ENCODE data around the gene WWOX. TPM values are rescaled to one million over a fixed set of nuclear protein-coding genes. Genes with fewer than 3 reads are reported as not detected.
"Not testable (repeated sequence)": the region's sequence is repeated elsewhere in the genome, so short reads cannot be mapped to it uniquely, and the experiment has no call there.

WWOX gene
- polyA plus RNA-seq, 3 donors, result 36.4 to 36.6 (median 36.5) TPM

GRCh38 chr16:78679546-78679945 lies 580.1 kb downstream of the WWOX start:
- no peak for DNase-seq

- DNase-seq, result no peak
These were observed 582.3 kb downstream of the WWOX start for GRCh38 chr16:78681743-78682142.

- no peak for DNase-seq
These were observed 584.7 kb downstream of the WWOX start for GRCh38 chr16:78684030-78684611.

GRCh38 chr16:78684655-78685375 lies 585.4 kb downstream of the WWOX start:
- DNase-seq, result no peak

DNA sequence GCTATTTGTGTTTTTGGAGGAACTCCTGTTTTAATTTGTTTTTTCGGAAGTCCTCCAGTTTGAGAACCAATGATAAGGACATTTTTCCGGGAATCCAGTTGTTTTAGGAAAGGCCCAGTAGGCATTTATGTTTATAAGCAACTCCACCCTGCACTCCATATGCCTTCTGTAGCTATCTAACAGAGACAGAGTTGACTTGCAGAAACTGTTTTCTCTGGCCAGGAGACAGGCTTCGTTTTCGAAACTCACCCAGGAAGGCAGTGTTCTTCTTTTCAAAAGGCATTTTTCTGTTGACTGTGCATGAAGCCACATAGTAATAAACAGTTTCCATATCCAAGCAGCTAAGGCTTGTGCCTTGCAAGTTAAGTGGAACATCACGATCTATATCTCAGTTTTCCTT lies 587.1 kb downstream of the WWOX start:
- DNase-seq, result no peak

GRCh38 chr16:78689028-78689427 lies 589.6 kb downstream of the WWOX start:
- DNase-seq, result no peak

DNA sequence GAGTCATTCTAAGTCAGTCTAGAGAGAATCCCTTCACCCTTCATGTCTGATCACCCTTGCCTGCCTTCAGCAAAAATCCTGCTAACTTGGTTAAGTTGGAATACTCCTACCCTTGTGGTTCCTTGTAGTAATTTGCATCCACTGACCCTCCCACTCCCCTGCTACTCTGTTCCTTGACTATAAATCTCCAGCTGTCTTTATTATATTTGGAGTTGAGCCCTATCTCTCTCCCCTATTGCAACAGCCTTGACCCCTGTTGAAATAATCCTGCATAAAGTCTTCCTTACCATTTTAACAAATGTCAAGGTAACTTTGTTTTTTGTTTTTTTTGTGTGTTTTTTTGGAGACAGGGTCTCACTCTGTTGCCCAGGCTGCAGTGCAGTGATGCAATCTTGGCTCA lies 590.1 kb downstream of the WWOX start:
- no peak for DNase-seq

DNA sequence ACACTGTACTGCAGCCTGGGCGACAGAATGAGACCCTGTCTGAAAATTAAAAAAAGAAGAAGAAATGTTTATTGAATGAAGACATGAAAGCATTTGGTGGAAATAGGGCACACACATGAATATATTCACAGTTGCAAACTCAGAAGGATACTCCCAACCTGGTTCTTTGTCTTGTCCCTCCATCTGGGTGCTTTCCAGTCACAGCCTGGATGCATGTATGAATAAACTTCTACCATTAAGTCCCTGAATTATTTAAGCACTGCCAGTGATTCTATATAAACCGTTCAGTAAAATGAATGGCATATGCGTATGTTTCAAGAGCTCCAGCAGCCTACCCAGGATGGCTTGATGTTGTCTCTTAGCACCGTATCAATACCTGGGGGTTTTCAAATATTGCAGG lies 591.1 kb downstream of the WWOX start:
- DNase-seq, result no peak

- not testable (repeated sequence) for DNase-seq
These were observed 592.3 kb downstream of the WWOX start for GRCh38 chr16:78691746-78692145.

DNA sequence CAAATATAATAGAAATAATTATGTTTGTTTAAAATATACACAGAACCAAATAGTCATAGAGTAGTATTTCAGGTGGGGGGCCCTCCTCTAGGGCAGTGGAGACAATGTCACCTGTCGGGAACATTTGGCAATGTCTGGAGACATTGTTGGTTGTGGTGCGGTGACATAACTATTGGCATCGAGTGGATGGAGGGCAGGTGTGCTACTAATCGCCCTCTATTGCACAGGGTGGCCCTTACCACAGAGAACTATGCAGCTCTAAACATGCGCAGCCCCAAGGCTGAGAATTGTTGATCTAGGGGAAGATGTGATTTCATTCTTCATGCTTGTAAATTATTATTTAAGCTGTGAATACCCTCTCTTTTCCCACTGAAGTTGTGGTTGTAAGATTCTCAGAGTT lies 594.0 kb downstream of the WWOX start:
- no peak for DNase-seq

DNA sequence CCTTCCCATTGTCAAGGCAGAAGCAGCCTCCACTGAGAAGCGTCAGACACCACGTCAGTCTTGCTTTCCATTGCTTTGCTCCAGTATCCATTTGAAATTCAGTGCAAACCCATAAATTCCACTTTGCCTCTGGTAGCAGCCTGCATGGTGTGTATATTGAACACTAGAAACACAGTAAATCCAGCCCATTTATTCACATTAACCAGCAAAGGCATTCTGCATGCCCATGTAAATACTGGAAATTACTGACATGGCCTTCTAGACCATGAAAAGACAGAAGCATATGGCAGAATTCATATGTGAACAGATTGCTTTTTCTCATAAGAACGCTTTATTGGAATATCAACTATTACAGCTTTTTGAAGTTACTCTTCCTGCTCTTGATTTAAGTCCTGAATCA lies 595.0 kb downstream of the WWOX start:
- DNase-seq, result no peak

- no peak for DNase-seq
These were observed 595.9 kb downstream of the WWOX start for GRCh38 chr16:78695391-78695790.

GRCh38 chr16:78696797-78697196 lies 597.3 kb downstream of the WWOX start:
- no peak for DNase-seq

GRCh38 chr16:78697426-78697825 lies 598.0 kb downstream of the WWOX start:
- DNase-seq, result no peak

- no peak for DNase-seq
These were observed 604.5 kb downstream of the WWOX start for GRCh38 chr16:78703936-78704335.

DNA sequence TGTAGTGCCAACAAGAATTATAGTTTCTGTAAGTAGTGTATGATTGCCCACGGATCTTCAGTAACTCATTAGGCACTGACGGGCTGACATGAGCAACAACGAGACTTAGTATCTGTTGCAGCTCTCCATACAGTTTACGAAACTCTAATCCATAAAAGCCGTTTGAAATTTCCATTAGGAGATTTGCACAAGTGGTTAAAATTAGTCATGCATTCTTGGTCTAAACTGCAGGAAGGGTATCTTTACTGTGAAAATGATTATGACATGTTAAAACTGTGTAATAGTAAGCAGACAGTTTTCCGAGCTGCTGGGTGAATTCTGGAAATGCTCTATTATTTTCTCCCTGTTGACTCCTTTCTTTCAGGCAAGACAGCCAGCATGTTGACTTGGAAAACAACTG lies 605.0 kb downstream of the WWOX start:
- no peak for DNase-seq

- no peak for DNase-seq
These were observed 606.2 kb downstream of the WWOX start for GRCh38 chr16:78705694-78706093.

GRCh38 chr16:78706637-78707036 lies 607.2 kb downstream of the WWOX start:
- no peak for DNase-seq

DNA sequence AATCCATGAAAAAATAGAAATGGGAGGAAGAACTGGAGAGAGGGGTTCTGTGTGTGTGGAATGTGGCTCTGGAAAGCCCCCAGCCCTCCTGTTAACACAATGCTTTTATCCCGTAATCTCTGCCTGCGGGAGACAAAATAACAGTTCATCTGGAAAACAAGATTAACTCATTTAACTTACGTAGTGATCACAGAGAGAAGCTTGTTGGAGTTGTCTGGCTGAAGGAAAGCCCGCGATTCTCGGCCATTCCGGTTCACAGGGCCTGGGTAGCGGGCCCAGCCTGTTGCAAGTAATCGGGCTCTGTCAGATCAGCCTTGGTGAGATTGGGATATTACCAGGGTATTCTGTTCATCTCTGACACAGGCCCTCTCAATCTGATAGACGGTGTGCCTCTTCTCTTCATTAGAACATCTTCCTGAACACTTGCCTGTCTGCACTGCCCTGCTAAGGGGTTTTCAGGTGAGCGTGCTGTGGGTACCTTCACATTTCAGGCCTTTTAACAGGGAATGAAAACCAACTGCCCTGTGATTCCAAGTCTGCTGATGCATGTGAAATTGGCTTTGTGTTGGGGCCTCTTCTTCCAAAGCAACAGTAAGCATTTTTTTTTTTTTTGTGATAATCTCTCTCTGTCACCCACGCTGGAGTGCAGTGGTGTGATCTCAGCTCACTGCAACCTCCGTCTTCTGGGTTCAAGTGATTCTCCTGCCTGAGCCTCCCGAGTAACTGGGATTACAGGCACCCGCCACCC lies 609.9 kb downstream of the WWOX start:
- no peak for DNase-seq

DNA sequence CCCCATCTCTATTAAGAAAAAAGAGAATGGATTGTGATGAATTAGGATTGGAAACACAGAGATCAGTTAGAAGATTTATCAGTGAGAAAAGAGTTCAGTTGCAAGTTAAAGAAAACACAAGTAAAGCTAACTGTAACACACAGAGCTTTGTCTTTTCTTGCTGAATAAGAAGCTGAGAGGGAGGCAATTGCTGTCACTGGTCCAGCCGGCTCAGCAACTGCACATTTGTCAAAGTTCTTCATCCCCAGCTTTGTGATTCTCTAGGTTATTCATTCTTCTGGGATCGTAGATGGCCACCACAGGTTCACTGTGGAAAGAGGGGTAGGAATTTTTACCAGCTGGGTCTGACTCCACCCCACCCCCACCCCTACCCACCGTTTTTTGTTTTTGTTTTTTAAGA lies 615.7 kb downstream of the WWOX start:
- DNase-seq, result no peak

DNA sequence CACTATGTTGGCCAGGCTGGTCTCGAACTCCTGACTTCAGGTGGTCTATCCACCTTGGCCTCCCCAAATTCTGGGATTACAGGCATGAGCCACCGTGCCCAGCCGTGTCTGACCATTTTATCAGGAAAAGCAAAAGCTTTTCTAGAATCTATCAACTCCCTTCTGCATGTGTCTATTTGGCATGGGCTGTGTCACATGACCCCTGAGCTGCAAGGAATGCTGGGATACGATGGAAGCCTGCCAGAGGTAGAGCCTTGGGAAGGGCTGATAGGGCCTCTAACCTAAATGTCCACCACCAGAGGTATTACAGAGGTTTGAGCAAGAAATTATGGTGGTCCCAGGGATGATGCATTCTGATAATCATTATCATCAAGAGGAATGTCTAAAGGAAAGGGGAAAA lies 616.2 kb downstream of the WWOX start:
- no peak for DNase-seq

DNA sequence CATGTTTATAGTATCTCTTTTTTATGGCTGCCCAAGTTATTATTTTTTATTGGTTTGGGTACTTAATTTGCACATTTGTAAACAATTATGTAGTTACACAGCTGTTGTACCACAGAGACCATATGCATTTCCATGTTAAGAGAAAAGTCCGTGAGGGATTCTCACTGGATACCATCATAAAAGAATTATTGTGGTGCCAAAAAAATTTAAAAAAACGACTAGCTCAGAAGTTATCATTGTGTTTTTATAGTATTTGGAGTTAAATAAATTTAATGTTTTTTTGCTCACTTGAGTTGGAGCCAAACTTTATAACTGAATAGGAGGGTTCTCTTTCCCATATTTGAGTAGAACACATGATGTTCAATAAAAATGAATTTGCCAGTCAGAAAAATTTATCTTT lies 618.7 kb downstream of the WWOX start:
- DNase-seq, result peak; percentile 37

- DNase-seq, result peak; percentile 37
These were observed 621.0 kb downstream of the WWOX start for GRCh38 chr16:78720416-78720815.

Data from renal pelvis (tissue), 4 donors.